MCF 10A (cell line): ENCODE data around the gene ARHGAP11A. TPM values are rescaled to one million over a fixed set of nuclear protein-coding genes. Genes with fewer than 3 reads are reported as not detected.

Source experiments
- BruUV-seq: library from RNA; stranded (reverse); fragments of 400-500 nt; replicated peaks from 2 replicates; lab custom pipeline; 2021; lab: Mats Ljungman, UMichigan
- CTCF ChIA-PET: fragments of 300-600 bp; sonication (Branson Sonifier 250); formaldehyde crosslinking; extraction: SDS; loops from one replicate; lab custom pipeline; 2021; ENCODE audit warnings: antibody characterized with exemption, inconsistent platforms; lab: Yijun Ruan, JAX
- POLR2A ChIA-PET: fragments of 300-600, 350-650 bp; sonication (Branson Sonifier 250); formaldehyde crosslinking; extraction: SDS; loops from one replicate; lab custom pipeline; 2020; ENCODE audit warnings: antibody characterized with exemption, inconsistent platforms; lab: Yijun Ruan, JAX
- DNase-seq: peaks from one replicate; pipeline ENCODE4 v3.0.0-alpha.2; 2018; ENCODE audit not compliant: unreplicated experiment
- H3K27ac Mint-ChIP-seq: one replicate; pipeline ENCODE4 v1.8.0; 2022; ENCODE audit warnings: mild to moderate bottlenecking, low read depth, mixed read lengths; ENCODE audit not compliant: unreplicated experiment
- H3K27me3 Mint-ChIP-seq: one replicate; pipeline ENCODE4 v1.8.0; 2022; ENCODE audit warnings: mixed read lengths; ENCODE audit not compliant: insufficient read depth, unreplicated experiment
- H3K36me3 Mint-ChIP-seq: one replicate; pipeline ENCODE4 v1.8.0; 2022; ENCODE audit warnings: mild to moderate bottlenecking, moderate library complexity, mixed read lengths; ENCODE audit not compliant: insufficient read depth, unreplicated experiment
- H3K4me1 Mint-ChIP-seq: one replicate; pipeline ENCODE4 v1.8.0; 2022; ENCODE audit warnings: mixed read lengths; ENCODE audit not compliant: insufficient read depth, unreplicated experiment
- H3K4me3 Mint-ChIP-seq: one replicate; pipeline ENCODE4 v1.8.0; 2022; ENCODE audit warnings: mild to moderate bottlenecking, moderate library complexity, mixed read lengths; ENCODE audit not compliant: unreplicated experiment
- H3K9me3 Mint-ChIP-seq: one replicate; pipeline ENCODE4 v1.8.0; 2022; ENCODE audit warnings: mixed read lengths; ENCODE audit not compliant: unreplicated experiment
- CTCF ChIP-seq: fragments of 200-600 bp; IDR thresholded peaks from one replicate; pipeline ENCODE4 v1.8.0; 2022; ENCODE audit warnings: antibody characterized with exemption, mild to moderate bottlenecking; ENCODE audit not compliant: unreplicated experiment
- intact Hi-C: fragments of 100-400 bp; cut with micrococcal nuclease; formaldehyde crosslinking; loops from 2 replicates; pipeline ENCODE4 v1.14.1; 2022
- total RNA-seq: library from RNA; stranded (reverse); gene quantifications from 2 replicates; pipeline ENCODE4 v1.2.3, GENCODE V29; 2022

Gene ARHGAP11A
- total RNA-seq, 1 experiment from 2014 or later = 71.8 TPM

- intact Hi-C loops = no loop called here
- TF ChIP-seq CTCF = no peak
- CTCF ChIA-PET = interaction anchor here (0.7 to 5.9 kb wide), 6 partner anchors 9 to 537 kb away, joined by 3 to 51 read pairs (median 6); no protein-coding TSS in a partner anchor
- no TSS peak for BruUV-seq
- Mint-ChIP-seq H3K4me1 (peaks cover 38% of the 10 kb centered on the region), H3K4me3 (no peak overlapping the region), H3K27ac (no peak overlapping the region), H3K27me3 (no peaks in the 10 kb centered on the region), H3K36me3 (no peaks in the 10 kb centered on the region), H3K9me3 (no peaks in the 10 kb centered on the region)
- POLR2A ChIA-PET = interaction anchor here (1.0 kb wide), 1 partner anchor 280 kb away, joined by 3 read pairs; no protein-coding TSS in a partner anchor
- DNase-seq = no peak
Measured at GRCh38 chr15:32656091-32656490, 40.8 kb downstream of the ARHGAP11A start.

- H3K4me1 Mint-ChIP-seq = peaks cover 37% of the 10 kb centered on the region
- no peaks in the 10 kb centered on the region for H3K9me3 Mint-ChIP-seq
- TF ChIP-seq CTCF = no peak
- CTCF ChIA-PET = interaction anchor here (0.7 to 5.9 kb wide), 8 partner anchors 9 to 432 kb away, joined by 3 to 51 read pairs (median 6); no protein-coding TSS in a partner anchor
- POLR2A ChIA-PET = no interaction called here
- DNase-seq = no peak
- H3K27ac Mint-ChIP-seq = no peak overlapping the region
- no TSS peak for BruUV-seq
- no peaks in the 10 kb centered on the region for H3K27me3 Mint-ChIP-seq
- H3K4me3 Mint-ChIP-seq = no peak overlapping the region
- intact Hi-C loops = no loop called here
- H3K36me3 Mint-ChIP-seq = no peaks in the 10 kb centered on the region
Measured at GRCh38 chr15:32656496-32656895, 41.2 kb downstream of the ARHGAP11A start.

- H3K27ac Mint-ChIP-seq = peak overlapping the region; percentile 39
- peak; percentile 38 for DNase-seq
Measured at GRCh38 chr15:32657198-32657883, 42.0 kb downstream of the ARHGAP11A start.

More at GRCh38 chr15:32657198-32657883, 42.0 kb downstream of the ARHGAP11A start:
- BruUV-seq = no TSS peak
- no peaks in the 10 kb centered on the region for H3K27me3 Mint-ChIP-seq
- peak overlapping the region; percentile 51 for H3K4me3 Mint-ChIP-seq
- ChIA-PET POLR2A (interaction anchor here (0.6 to 1.4 kb wide), 4 partner anchors 16 to 330 kb away, joined by 3 to 5 read pairs (median 3); no protein-coding TSS in a partner anchor), CTCF (interaction anchor here (0.6 to 7.6 kb wide), 15 partner anchors 7 to 431 kb away, joined by 3 to 151 read pairs (median 4); no protein-coding TSS in a partner anchor)
- H3K9me3 Mint-ChIP-seq = no peaks in the 10 kb centered on the region
- H3K36me3 Mint-ChIP-seq = no peaks in the 10 kb centered on the region
- peaks cover 28% of the 10 kb centered on the region for H3K4me1 Mint-ChIP-seq
- TF ChIP-seq CTCF = peak; percentile 6
- intact Hi-C loops = no loop called here
